Measurements from ENCODE around the gene C1orf167. TPM values are rescaled to one million over a fixed set of nuclear protein-coding genes. Genes with fewer than 3 reads are reported as not detected.

Gene C1orf167
- total and polyA plus RNA-seq, 10 of the 15 experiments (the other 5 are each of a cell fraction or from before 2014, with no cell fraction given): 0.17 to 0.31 TPM; not detected in 8

GRCh38 chr1:11757047-11757446, 4.9 kb upstream of the C1orf167 start:
- BruUV-seq (replicated peaks): no TSS peak
- H2AFZ ChIP-seq (ENCODE audit: control insufficient read depth, low read depth, low read length): no peak overlapping the region
- no peak overlapping the region for H3K4me2 ChIP-seq (ENCODE audit: control insufficient read depth, insufficient read depth)
- H3K9ac ChIP-seq (ENCODE audit: control insufficient read depth, insufficient read depth, low read length): no peak overlapping the region
- no peaks in the 10 kb centered on the region for H3K79me2 ChIP-seq (ENCODE audit: control insufficient read depth, insufficient read depth, low read length)
- ChIA-PET SMC1A (ENCODE audit: uncharacterized antibody, unreplicated experiment) (interaction anchor here (0.7 kb wide), 1 partner anchor 848 kb away, joined by 3 read pairs; no protein-coding TSS in a partner anchor), RAD21 (ENCODE audit: unreplicated experiment) (no interaction called here), CTCF (no interaction called here), POLR2A (no interaction called here)
- intact Hi-C loops (cut with micrococcal nuclease; ENCODE audit: unreplicated experiment): no loop called here
- FAIRE-seq (no peak), DNase-seq (ENCODE audit: low read depth, low spot score) (no peak), ATAC-seq (no peak)
- no peaks in the 10 kb centered on the region for H3K36me3 ChIP-seq (ENCODE audit: control insufficient read depth in 2 of 2, insufficient read depth in 2 of 2, low read length in 1 of 2)
- no peaks in the 10 kb centered on the region; a peak in 1 of 4 replicates for H3K27me3 ChIP-seq (replicated peaks in 1 of 2; ENCODE audit: control insufficient read depth in 2 of 2, insufficient read depth in 2 of 2, low read length in 1 of 2)
- in situ Hi-C loops (cut with MboI): no loop called here
- H3K27ac ChIP-seq (ENCODE audit: control insufficient read depth, insufficient read depth): no peak overlapping the region
- no peak overlapping the region for H3K4me3 ChIP-seq
- no peaks in the 10 kb centered on the region; the same call in 2 of the 3 replicates for H3K9me3 ChIP-seq (replicated peaks; ENCODE audit: control insufficient read depth, insufficient read depth, low read length)
- no peaks in the 10 kb centered on the region for H3K4me1 ChIP-seq (ENCODE audit: control insufficient read depth, insufficient read depth, low read length)
- H4K20me1 ChIP-seq (ENCODE audit: control insufficient read depth, insufficient read depth): no peaks in the 10 kb centered on the region
- WGBS (ENCODE audit: insufficient coverage, insufficient replicate concordance, low lambda C conversion rate, missing lambda C conversion rate): 90% methylated on average over 1 of the region's 1 CpG
- TF ChIP-seq REST (IDR thresholded peaks at IDR 0.05; ENCODE audit: low read depth, low read length) (no peak), CHD2 (IDR thresholded peaks at IDR 0.05; ENCODE audit: borderline replicate concordance, low read depth, low read length) (no peak), ZBED1 (IDR thresholded peaks at IDR 0.05; ENCODE audit: borderline replicate concordance) (no peak), NFYB (IDR thresholded peaks at IDR 0.05; ENCODE audit: insufficient read depth, low read depth, low read length) (no peak), BCL11A (IDR thresholded peaks at IDR 0.05; ENCODE audit: low read depth, low read length) (no peak), MYC (IDR thresholded peaks at IDR 0.05; ENCODE audit: insufficient read depth, insufficient read length, insufficient replicate concordance, low read length, severe bottlenecking) (no peak), POU2F2 (IDR thresholded peaks at IDR 0.05; ENCODE audit: borderline replicate concordance, low read depth, low read length) (no peak)
- TF ChIP-seq, protein P1, sequence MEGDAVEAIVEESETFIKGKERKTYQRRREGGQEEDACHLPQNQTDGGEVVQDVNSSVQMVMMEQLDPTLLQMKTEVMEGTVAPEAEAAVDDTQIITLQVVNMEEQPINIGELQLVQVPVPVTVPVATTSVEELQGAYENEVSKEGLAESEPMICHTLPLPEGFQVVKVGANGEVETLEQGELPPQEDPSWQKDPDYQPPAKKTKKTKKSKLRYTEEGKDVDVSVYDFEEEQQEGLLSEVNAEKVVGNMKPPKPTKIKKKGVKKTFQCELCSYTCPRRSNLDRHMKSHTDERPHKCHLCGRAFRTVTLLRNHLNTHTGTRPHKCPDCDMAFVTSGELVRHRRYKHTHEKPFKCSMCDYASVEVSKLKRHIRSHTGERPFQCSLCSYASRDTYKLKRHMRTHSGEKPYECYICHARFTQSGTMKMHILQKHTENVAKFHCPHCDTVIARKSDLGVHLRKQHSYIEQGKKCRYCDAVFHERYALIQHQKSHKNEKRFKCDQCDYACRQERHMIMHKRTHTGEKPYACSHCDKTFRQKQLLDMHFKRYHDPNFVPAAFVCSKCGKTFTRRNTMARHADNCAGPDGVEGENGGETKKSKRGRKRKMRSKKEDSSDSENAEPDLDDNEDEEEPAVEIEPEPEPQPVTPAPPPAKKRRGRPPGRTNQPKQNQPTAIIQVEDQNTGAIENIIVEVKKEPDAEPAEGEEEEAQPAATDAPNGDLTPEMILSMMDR (IDR thresholded peaks at IDR 0.05 in 2 of 3, conservative IDR thresholded peaks at IDR 0.05 in 1 of 3; ENCODE audit: control insufficient read depth in 2 of 3, extremely low read depth in 1 of 3, insufficient read depth in 1 of 3, low read depth in 3 of 3, low read length in 3 of 3): no peak
- TF ChIP-seq, protein P2, sequence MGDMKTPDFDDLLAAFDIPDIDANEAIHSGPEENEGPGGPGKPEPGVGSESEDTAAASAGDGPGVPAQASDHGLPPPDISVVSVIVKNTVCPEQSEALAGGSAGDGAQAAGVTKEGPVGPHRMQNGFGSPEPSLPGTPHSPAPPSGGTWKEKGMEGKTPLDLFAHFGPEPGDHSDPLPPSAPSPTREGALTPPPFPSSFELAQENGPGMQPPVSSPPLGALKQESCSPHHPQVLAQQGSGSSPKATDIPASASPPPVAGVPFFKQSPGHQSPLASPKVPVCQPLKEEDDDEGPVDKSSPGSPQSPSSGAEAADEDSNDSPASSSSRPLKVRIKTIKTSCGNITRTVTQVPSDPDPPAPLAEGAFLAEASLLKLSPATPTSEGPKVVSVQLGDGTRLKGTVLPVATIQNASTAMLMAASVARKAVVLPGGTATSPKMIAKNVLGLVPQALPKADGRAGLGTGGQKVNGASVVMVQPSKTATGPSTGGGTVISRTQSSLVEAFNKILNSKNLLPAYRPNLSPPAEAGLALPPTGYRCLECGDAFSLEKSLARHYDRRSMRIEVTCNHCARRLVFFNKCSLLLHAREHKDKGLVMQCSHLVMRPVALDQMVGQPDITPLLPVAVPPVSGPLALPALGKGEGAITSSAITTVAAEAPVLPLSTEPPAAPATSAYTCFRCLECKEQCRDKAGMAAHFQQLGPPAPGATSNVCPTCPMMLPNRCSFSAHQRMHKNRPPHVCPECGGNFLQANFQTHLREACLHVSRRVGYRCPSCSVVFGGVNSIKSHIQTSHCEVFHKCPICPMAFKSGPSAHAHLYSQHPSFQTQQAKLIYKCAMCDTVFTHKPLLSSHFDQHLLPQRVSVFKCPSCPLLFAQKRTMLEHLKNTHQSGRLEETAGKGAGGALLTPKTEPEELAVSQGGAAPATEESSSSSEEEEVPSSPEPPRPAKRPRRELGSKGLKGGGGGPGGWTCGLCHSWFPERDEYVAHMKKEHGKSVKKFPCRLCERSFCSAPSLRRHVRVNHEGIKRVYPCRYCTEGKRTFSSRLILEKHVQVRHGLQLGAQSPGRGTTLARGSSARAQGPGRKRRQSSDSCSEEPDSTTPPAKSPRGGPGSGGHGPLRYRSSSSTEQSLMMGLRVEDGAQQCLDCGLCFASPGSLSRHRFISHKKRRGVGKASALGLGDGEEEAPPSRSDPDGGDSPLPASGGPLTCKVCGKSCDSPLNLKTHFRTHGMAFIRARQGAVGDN (IDR thresholded peaks at IDR 0.05): no peak
- TF ChIP-seq, protein P3, sequence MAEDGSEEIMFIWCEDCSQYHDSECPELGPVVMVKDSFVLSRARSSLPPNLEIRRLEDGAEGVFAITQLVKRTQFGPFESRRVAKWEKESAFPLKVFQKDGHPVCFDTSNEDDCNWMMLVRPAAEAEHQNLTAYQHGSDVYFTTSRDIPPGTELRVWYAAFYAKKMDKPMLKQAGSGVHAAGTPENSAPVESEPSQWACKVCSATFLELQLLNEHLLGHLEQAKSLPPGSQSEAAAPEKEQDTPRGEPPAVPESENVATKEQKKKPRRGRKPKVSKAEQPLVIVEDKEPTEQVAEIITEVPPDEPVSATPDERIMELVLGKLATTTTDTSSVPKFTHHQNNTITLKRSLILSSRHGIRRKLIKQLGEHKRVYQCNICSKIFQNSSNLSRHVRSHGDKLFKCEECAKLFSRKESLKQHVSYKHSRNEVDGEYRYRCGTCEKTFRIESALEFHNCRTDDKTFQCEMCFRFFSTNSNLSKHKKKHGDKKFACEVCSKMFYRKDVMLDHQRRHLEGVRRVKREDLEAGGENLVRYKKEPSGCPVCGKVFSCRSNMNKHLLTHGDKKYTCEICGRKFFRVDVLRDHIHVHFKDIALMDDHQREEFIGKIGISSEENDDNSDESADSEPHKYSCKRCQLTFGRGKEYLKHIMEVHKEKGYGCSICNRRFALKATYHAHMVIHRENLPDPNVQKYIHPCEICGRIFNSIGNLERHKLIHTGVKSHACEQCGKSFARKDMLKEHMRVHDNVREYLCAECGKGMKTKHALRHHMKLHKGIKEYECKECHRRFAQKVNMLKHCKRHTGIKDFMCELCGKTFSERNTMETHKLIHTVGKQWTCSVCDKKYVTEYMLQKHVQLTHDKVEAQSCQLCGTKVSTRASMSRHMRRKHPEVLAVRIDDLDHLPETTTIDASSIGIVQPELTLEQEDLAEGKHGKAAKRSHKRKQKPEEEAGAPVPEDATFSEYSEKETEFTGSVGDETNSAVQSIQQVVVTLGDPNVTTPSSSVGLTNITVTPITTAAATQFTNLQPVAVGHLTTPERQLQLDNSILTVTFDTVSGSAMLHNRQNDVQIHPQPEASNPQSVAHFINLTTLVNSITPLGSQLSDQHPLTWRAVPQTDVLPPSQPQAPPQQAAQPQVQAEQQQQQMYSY (CRISPR knock-in tag; IDR thresholded peaks at IDR 0.05): no peak
